GM23248 (cell line): Measurements from ENCODE around the gene TMA7. TPM values are rescaled to one million over a fixed set of nuclear protein-coding genes. Genes with fewer than 3 reads are reported as not detected.

Experiments used
- DNase-seq: peaks from one replicate; pipeline ENCODE4 v3.0.0-alpha.2; 2015
- H2AFZ ChIP-seq: fragments of 200-600 bp; sonication (generic); 2 replicates; pipeline ENCODE4 v1.6.1; 2016; ENCODE audit warnings: antibody characterized with exemption
- H3F3A ChIP-seq: fragments of 200-600 bp; sonication (generic); 2 replicates; pipeline ENCODE4 v1.6.1; 2016; ENCODE audit warnings: mild to moderate bottlenecking, antibody characterized with exemption, mixed run types; ENCODE audit not compliant: insufficient read depth
- H3K27ac ChIP-seq: fragments of 200-600 bp; sonication (generic); 2 replicates; pipeline ENCODE4 v1.5.1; 2016; ENCODE audit warnings: mild to moderate bottlenecking
- H3K27me3 ChIP-seq: fragments of 200-600 bp; sonication (generic); replicated peaks from 2 replicates; pipeline ENCODE4 v1.6.1; 2016; ENCODE audit warnings: mild to moderate bottlenecking; ENCODE audit not compliant: insufficient read depth
- H3K36me3 ChIP-seq: fragments of 200-600 bp; sonication (generic); 2 replicates; pipeline ENCODE4 v1.6.1; 2016; ENCODE audit warnings: low read depth, mild to moderate bottlenecking
- H3K4me1 ChIP-seq: fragments of 200-600 bp; sonication (generic); 2 replicates; pipeline ENCODE4 v1.6.1; 2016; ENCODE audit warnings: mild to moderate bottlenecking; ENCODE audit not compliant: insufficient read depth
- H3K4me2 ChIP-seq: fragments of 200-600 bp; sonication (generic); one replicate; pipeline ENCODE4 v1.6.1; 2016; ENCODE audit warnings: mild to moderate bottlenecking; ENCODE audit not compliant: unreplicated experiment
- H3K4me3 ChIP-seq: fragments of 200-600 bp; sonication (generic); 2 replicates; pipeline ENCODE4 v1.5.1; 2016; ENCODE audit warnings: mild to moderate bottlenecking
- H3K79me2 ChIP-seq: fragments of 200-600 bp; sonication (generic); 2 replicates; pipeline ENCODE4 v1.6.1; 2016; ENCODE audit warnings: mild to moderate bottlenecking; ENCODE audit not compliant: insufficient read depth
- H3K9ac ChIP-seq: fragments of 200-600 bp; sonication (generic); 2 replicates; pipeline ENCODE4 v1.6.1; 2016; ENCODE audit warnings: mild to moderate bottlenecking
- H3K9me2 ChIP-seq: fragments of 200-600 bp; sonication (generic); 2 replicates; pipeline ENCODE4 v1.6.1; 2016; ENCODE audit warnings: mixed run types, mild to moderate bottlenecking, moderate library complexity; ENCODE audit not compliant: insufficient read depth
- H3K9me3 ChIP-seq: fragments of 200-600 bp; sonication (generic); one replicate; pipeline ENCODE4 v1.6.1; 2017; ENCODE audit warnings: low read depth
- H4K20me1 ChIP-seq: fragments of 200-600 bp; sonication (generic); 2 replicates; pipeline ENCODE4 v1.6.0; 2016; ENCODE audit not compliant: insufficient read depth
- EZH2 ChIP-seq: fragments of 200-600 bp; sonication (generic); IDR thresholded peaks from 2 replicates; pipeline ENCODE4 v1.6.1; 2018; ENCODE audit warnings: antibody characterized with exemption, mild to moderate bottlenecking; ENCODE audit not compliant: insufficient read depth, poor library complexity, severe bottlenecking
- EZH2phosphoT487 ChIP-seq: fragments of 200-600 bp; sonication (generic); IDR thresholded peaks from 2 replicates; pipeline ENCODE4 v1.6.1; 2018; ENCODE audit warnings: antibody characterized with exemption, moderate library complexity, mild to moderate bottlenecking, low read depth; ENCODE audit not compliant: insufficient read depth
- WGBS, 2 experiments: methylation state at CpG; one replicate each; pipeline ENCODE4 v1.1.6; 2015 to 2017; ENCODE audit warnings: low lambda C conversion rate in 2 of 2, low coverage in 1 of 2; ENCODE audit errors: missing lambda C conversion rate in 2 of 2; 5-methylcytosine and 5-hydroxymethylcytosine counted together
- in situ Hi-C: fragments of 300-500 bp; cut with MboI; formaldehyde crosslinking; loops from 2 replicates; pipeline ENCODE4 v1.15.0; 2020
- polyA plus RNA-seq: library from polyadenylated mRNA; unstranded; fragments of >200 nt; fragmentation: Nextera tagmentation; extraction: Ambion mirVana; gene quantifications from 2 replicates; pipeline ENCODE4 v1.2.1, GENCODE V29; 2016
- total RNA-seq: library from RNA; depleted of rRNA; stranded (reverse); fragments of >200 nt; shearing (Covaris generic); gene quantifications from 2 replicates; pipeline ENCODE4 v1.2.3, GENCODE V29; 2014

Gene TMA7
- total and polyA plus RNA-seq, 2 experiments from 2014 or later: 244 to 552 TPM

DNA sequence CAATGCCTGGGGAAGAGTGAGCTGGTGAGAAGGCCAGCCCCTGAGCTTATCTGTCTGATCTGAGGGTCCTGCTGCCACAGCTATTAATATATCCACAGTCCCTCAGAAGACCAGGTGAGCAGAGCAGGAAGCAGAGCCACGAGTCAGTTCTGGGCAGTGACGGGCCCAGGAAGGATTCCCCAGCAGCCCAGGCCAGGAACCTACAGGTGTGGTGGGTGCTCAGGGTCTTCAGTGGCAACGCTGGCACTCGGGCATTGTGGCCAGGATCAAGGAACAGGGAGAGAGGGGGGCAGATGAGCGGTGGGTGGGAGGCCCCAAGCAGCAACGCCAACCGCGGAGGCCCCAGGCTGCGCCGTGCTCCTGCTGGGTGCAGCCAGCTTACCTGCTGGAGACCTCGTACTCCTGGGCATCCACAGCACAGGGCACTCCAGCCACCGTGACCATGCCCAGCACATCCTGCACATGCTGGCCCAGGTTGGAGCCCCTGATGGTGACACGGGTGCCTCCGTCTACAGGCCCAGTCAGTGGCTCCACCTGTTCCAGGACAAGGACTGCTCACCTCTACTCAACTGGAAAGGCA lies 22.4 kb upstream of the TMA7 start:
- DNase-seq: no peak
- Histone ChIP-seq H3K36me3 (no peaks in the 10 kb centered on the region), H3K27ac (no peak overlapping the region), H3K9me3 (no peaks in the 10 kb centered on the region), H3K9ac (no peak overlapping the region), H3K4me1 (no peaks in the 10 kb centered on the region), H2AFZ (no peak overlapping the region), H3K4me3 (no peak overlapping the region), H3K27me3 (no peaks in the 10 kb centered on the region), H3K9me2 (no peaks in the 10 kb centered on the region), H3K4me2 (no peak overlapping the region), H3K79me2 (no peaks in the 10 kb centered on the region), H4K20me1 (no peaks in the 10 kb centered on the region), H3F3A (no peaks in the 10 kb centered on the region)
- in situ Hi-C loops: no loop called here
- 88 to 91% methylated on average over 8 to 14 of the region's 14 CpGs for WGBS, 2 experiments
- TF ChIP-seq EZH2 (no peak), EZH2phosphoT487 (no peak)

- no peak overlapping the region for H2AFZ ChIP-seq
- no peak for DNase-seq
- no peak for TF ChIP-seq EZH2phosphoT487
- no peak for TF ChIP-seq EZH2
- no peaks in the 10 kb centered on the region for H3K4me1 ChIP-seq
- H3K9me2 ChIP-seq: no peaks in the 10 kb centered on the region
- no peak overlapping the region for H3K4me3 ChIP-seq
- no peaks in the 10 kb centered on the region for H4K20me1 ChIP-seq
- H3K27ac ChIP-seq: no peak overlapping the region
- H3K36me3 ChIP-seq: no peaks in the 10 kb centered on the region
- H3K27me3 ChIP-seq: no peaks in the 10 kb centered on the region
- no peak overlapping the region for H3K9ac ChIP-seq
- H3K79me2 ChIP-seq: no peaks in the 10 kb centered on the region
- H3F3A ChIP-seq: no peaks in the 10 kb centered on the region
- no peaks in the 10 kb centered on the region for H3K9me3 ChIP-seq
- 79 to 83% methylated on average over 17 of the region's 17 CpGs for WGBS, 2 experiments
- no peak overlapping the region for H3K4me2 ChIP-seq
- in situ Hi-C loops: no loop called here
Observed at GRCh38 chr3:48418140-48418539, 21.9 kb upstream of the TMA7 start.

GRCh38 chr3:48418651-48419050 lies 21.4 kb upstream of the TMA7 start:
- H2AFZ ChIP-seq: no peak overlapping the region
- H3K9me2 ChIP-seq: no peaks in the 10 kb centered on the region
- H3K4me3 ChIP-seq: no peak overlapping the region
- H3K27ac ChIP-seq: no peak overlapping the region
- no peaks in the 10 kb centered on the region for H4K20me1 ChIP-seq
- H3K27me3 ChIP-seq: no peaks in the 10 kb centered on the region
- H3K36me3 ChIP-seq: no peaks in the 10 kb centered on the region
- no peaks in the 10 kb centered on the region for H3K79me2 ChIP-seq
- 86 to 91% methylated on average over 9 of the region's 9 CpGs for WGBS, 2 experiments
- TF ChIP-seq EZH2 (no peak), EZH2phosphoT487 (no peak)
- H3K9ac ChIP-seq: no peak overlapping the region
- no peak for DNase-seq
- H3F3A ChIP-seq: no peaks in the 10 kb centered on the region
- no peaks in the 10 kb centered on the region for H3K9me3 ChIP-seq
- H3K4me2 ChIP-seq: no peak overlapping the region
- no peaks in the 10 kb centered on the region for H3K4me1 ChIP-seq
- in situ Hi-C loops: no loop called here

DNA sequence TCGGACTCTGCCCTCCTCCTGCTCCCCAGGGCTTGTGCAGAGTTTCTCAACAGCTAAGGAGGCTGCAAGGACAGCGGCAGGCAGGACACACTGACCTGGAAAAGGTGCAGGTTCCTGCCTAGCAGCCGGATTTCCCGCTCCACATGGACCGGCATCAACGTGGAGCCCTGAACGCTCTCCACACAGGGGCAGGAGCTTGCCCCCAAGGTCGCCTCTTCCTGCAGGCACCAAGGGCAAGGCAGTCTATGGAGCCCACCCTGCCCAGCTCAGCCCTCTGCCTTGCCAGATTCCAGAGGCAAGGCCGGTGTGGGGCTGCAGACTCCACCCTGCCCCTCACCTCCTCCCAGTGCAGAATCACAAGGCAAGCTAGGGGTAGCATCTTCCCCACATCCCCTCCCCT lies 20.9 kb upstream of the TMA7 start:
- H3K4me1 ChIP-seq: no peaks in the 10 kb centered on the region
- no peak for TF ChIP-seq EZH2
- no peak for TF ChIP-seq EZH2phosphoT487
- H4K20me1 ChIP-seq: no peaks in the 10 kb centered on the region
- no peak overlapping the region for H3K4me2 ChIP-seq
- H2AFZ ChIP-seq: no peak overlapping the region
- H3K4me3 ChIP-seq: no peak overlapping the region
- H3K9me2 ChIP-seq: no peaks in the 10 kb centered on the region
- no peak overlapping the region for H3K27ac ChIP-seq
- H3K79me2 ChIP-seq: no peaks in the 10 kb centered on the region
- H3K9ac ChIP-seq: no peak overlapping the region
- no peaks in the 10 kb centered on the region for H3K27me3 ChIP-seq
- DNase-seq: no peak
- in situ Hi-C loops: no loop called here
- H3K36me3 ChIP-seq: no peaks in the 10 kb centered on the region
- 82 to 89% methylated on average over 9 of the region's 9 CpGs for WGBS, 2 experiments
- no peaks in the 10 kb centered on the region for H3K9me3 ChIP-seq
- H3F3A ChIP-seq: no peaks in the 10 kb centered on the region

- H3K9ac ChIP-seq: no peak overlapping the region
- no peaks in the 10 kb centered on the region for H3K79me2 ChIP-seq
- no peak overlapping the region for H3K4me3 ChIP-seq
- no peak for DNase-seq
- H3K27ac ChIP-seq: no peak overlapping the region
- no peak overlapping the region for H2AFZ ChIP-seq
- TF ChIP-seq EZH2phosphoT487 (no peak), EZH2 (no peak)
- in situ Hi-C loops: no loop called here
- H3F3A ChIP-seq: no peaks in the 10 kb centered on the region
- H3K4me1 ChIP-seq: no peaks in the 10 kb centered on the region
- WGBS, 2 experiments: 92% methylated on average over 8 to 17 of the region's 17 CpGs
- no peaks in the 10 kb centered on the region for H3K9me3 ChIP-seq
- no peaks in the 10 kb centered on the region for H3K9me2 ChIP-seq
- no peak overlapping the region for H3K4me2 ChIP-seq
- no peaks in the 10 kb centered on the region for H3K36me3 ChIP-seq
- H3K27me3 ChIP-seq: no peaks in the 10 kb centered on the region
- H4K20me1 ChIP-seq: no peaks in the 10 kb centered on the region
Observed at GRCh38 chr3:48419597-48419996, 20.5 kb upstream of the TMA7 start.
